ENCODE data around the gene YOD1. TPM values are rescaled to one million over a fixed set of nuclear protein-coding genes. Genes with fewer than 3 reads are reported as not detected.

The YOD1 gene
- total and polyA plus RNA-seq, 10 of the 15 experiments (the other 5 are each of a cell fraction or from before 2014, with no cell fraction given), result 2.1 to 7.9 (median 5.0) TPM

GRCh38 chr1:207081806-207082205 is 30.8 kb upstream of the YOD1 start:
- 38% methylated on average over 2 of the region's 2 CpGs for WGBS (ENCODE audit: insufficient coverage, insufficient replicate concordance, low lambda C conversion rate, missing lambda C conversion rate)
- Histone ChIP-seq H3K79me2 (ENCODE audit: control insufficient read depth, insufficient read depth, low read length) (no peaks in the 10 kb centered on the region), H4K20me1 (ENCODE audit: control insufficient read depth, insufficient read depth) (no peaks in the 10 kb centered on the region), H3K4me2 (ENCODE audit: control insufficient read depth, insufficient read depth) (no peak overlapping the region), H3K27ac (ENCODE audit: control insufficient read depth, insufficient read depth) (no peak overlapping the region), H3K9me3 (replicated peaks; ENCODE audit: control insufficient read depth, insufficient read depth, low read length) (no peaks in the 10 kb centered on the region), H3K4me3 (no peak overlapping the region), H3K27me3 (replicated peaks in 1 of 2; ENCODE audit: control insufficient read depth in 2 of 2, insufficient read depth in 2 of 2, low read length in 1 of 2) (no peaks in the 10 kb centered on the region), H3K36me3 (ENCODE audit: control insufficient read depth in 2 of 2, insufficient read depth in 2 of 2, low read length in 1 of 2) (no peaks in the 10 kb centered on the region), H3K4me1 (ENCODE audit: control insufficient read depth, insufficient read depth, low read length) (peaks cover 4% of the 10 kb centered on the region; the same call in 1 of the 2 replicates), H2AFZ (ENCODE audit: control insufficient read depth, low read depth, low read length) (no peak overlapping the region), H3K9ac (ENCODE audit: control insufficient read depth, insufficient read depth, low read length) (no peak overlapping the region)
- ChIA-PET CTCF (interaction anchor here (0.7 to 8.3 kb wide), 6 partner anchors 7 to 418 kb away, joined by 3 to 154 read pairs (median 12); no protein-coding TSS in a partner anchor), RAD21 (ENCODE audit: unreplicated experiment) (interaction anchor here (3.6 kb wide), 1 partner anchor 323 kb away, joined by 54 read pairs; no protein-coding TSS in a partner anchor), SMC1A (ENCODE audit: uncharacterized antibody, unreplicated experiment) (interaction anchor here (1.3 to 7.3 kb wide), 5 partner anchors 27 to 417 kb away, joined by 3 to 69 read pairs (median 17); partner anchors contain the start of gene YOD1), POLR2A (no interaction called here)
- DNase-seq (ENCODE audit: low read depth, low spot score) (no peak), FAIRE-seq (no peak), ATAC-seq (no peak)
- BruUV-seq (replicated peaks), result no TSS peak
- intact Hi-C loops (cut with micrococcal nuclease; ENCODE audit: unreplicated experiment) (loop anchor here (5.0 kb wide), 1 partner anchor 240 kb away; the partner anchor contains the start of gene CD55), in situ Hi-C loops (cut with MboI) (no loop called here)
- TF ChIP-seq E2F4 (IDR thresholded peaks at IDR 0.05; ENCODE audit: low read depth, low read length), result no peak
- no peak for TF ChIP-seq GABPA (IDR thresholded peaks at IDR 0.05; ENCODE audit: low read depth)
- TF ChIP-seq MYB (IDR thresholded peaks at IDR 0.05; ENCODE audit: borderline replicate concordance, low read depth, low read length), result no peak
- TF ChIP-seq SIX5 (IDR thresholded peaks at IDR 0.05; ENCODE audit: low read depth, low read length, severe bottlenecking), result no peak
- TF ChIP-seq WRNIP1 (IDR thresholded peaks at IDR 0.05; ENCODE audit: borderline replicate concordance, low read depth, low read length), result no peak
- no peak for TF ChIP-seq HSF1 (IDR thresholded peaks at IDR 0.05; ENCODE audit: low read depth, low read length)
- TF ChIP-seq POU2F2 (IDR thresholded peaks at IDR 0.05; ENCODE audit: borderline replicate concordance, low read depth, low read length), result no peak
- no peak for TF ChIP-seq BCLAF1 (IDR thresholded peaks at IDR 0.05)
- no peak for TF ChIP-seq SPI1 (IDR thresholded peaks at IDR 0.05; ENCODE audit: borderline replicate concordance, insufficient read depth, low read depth, low read length)
- TF ChIP-seq SUZ12 (IDR thresholded peaks at IDR 0.05; ENCODE audit: unreplicated experiment), result no peak
- no peak for TF ChIP-seq YY1 (IDR thresholded peaks at IDR 0.05; ENCODE audit: low read depth, low read length)
- TF ChIP-seq MTA3 (IDR thresholded peaks at IDR 0.05; ENCODE audit: borderline replicate concordance, low read length), result no peak
- TF ChIP-seq FOXM1 (IDR thresholded peaks at IDR 0.05; ENCODE audit: low read depth, low read length), result no peak
- no peak for TF ChIP-seq E4F1 (IDR thresholded peaks at IDR 0.05; ENCODE audit: borderline replicate concordance, partially characterized antibody)
- TF ChIP-seq ATF3 (IDR thresholded peaks at IDR 0.05; ENCODE audit: borderline replicate concordance, extremely low read depth, low read depth, low read length), result no peak
- TF ChIP-seq ZNF384 (IDR thresholded peaks at IDR 0.05; ENCODE audit: borderline replicate concordance, low read depth, low read length), result no peak
